Progenitor cell of endocrine pancreas (in vitro differentiated cells): ENCODE measurements around the gene TMSB4X. TPM values are rescaled to one million over a fixed set of nuclear protein-coding genes. Genes with fewer than 3 reads are reported as not detected.
"Not testable (repeated sequence)": the region's sequence is repeated elsewhere in the genome, so short reads cannot be mapped to it uniquely, and the experiment has no call there.

Experiments
- DNase-seq: peaks from one replicate; pipeline ENCODE4 v3.0.0; 2021; ENCODE audit warnings: low spot score; ENCODE audit not compliant: unreplicated experiment
- H3K27ac Mint-ChIP-seq: 2 replicates; pipeline ENCODE4 v1.8.0; 2021; ENCODE audit warnings: mild to moderate bottlenecking, moderate library complexity, mixed read lengths
- H3K27me3 Mint-ChIP-seq: 2 replicates; pipeline ENCODE4 v1.8.0; 2021; ENCODE audit warnings: mixed read lengths
- H3K36me3 Mint-ChIP-seq: 2 replicates; pipeline ENCODE4 v1.8.0; 2022; ENCODE audit warnings: mixed read lengths; ENCODE audit not compliant: insufficient read depth
- H3K4me1 Mint-ChIP-seq: 2 replicates; pipeline ENCODE4 v1.8.0; 2021; ENCODE audit warnings: low read depth, mixed read lengths
- H3K4me3 Mint-ChIP-seq: 2 replicates; pipeline ENCODE4 v1.8.0; 2021; ENCODE audit warnings: low read depth, mild to moderate bottlenecking, moderate library complexity, mixed read lengths
- H3K9me3 Mint-ChIP-seq: 2 replicates; pipeline ENCODE4 v1.8.0; 2021; ENCODE audit warnings: low read depth, mixed read lengths
- total RNA-seq: library from RNA; stranded (reverse); gene quantifications from 2 replicates; pipeline ENCODE4 v1.2.1, GENCODE V29; 2021
- TF ChIP-seq, protein P1 (sequence below): fragments of 200-600 bp; sonication (generic); IDR thresholded peaks from one replicate; pipeline ENCODE4 v1.5.0; 2021; ENCODE audit warnings: antibody characterized with exemption, mild to moderate bottlenecking; ENCODE audit not compliant: unreplicated experiment

TMSB4X gene
- total RNA-seq, 1 donor from 2014 or later: 1,699 TPM

DNA sequence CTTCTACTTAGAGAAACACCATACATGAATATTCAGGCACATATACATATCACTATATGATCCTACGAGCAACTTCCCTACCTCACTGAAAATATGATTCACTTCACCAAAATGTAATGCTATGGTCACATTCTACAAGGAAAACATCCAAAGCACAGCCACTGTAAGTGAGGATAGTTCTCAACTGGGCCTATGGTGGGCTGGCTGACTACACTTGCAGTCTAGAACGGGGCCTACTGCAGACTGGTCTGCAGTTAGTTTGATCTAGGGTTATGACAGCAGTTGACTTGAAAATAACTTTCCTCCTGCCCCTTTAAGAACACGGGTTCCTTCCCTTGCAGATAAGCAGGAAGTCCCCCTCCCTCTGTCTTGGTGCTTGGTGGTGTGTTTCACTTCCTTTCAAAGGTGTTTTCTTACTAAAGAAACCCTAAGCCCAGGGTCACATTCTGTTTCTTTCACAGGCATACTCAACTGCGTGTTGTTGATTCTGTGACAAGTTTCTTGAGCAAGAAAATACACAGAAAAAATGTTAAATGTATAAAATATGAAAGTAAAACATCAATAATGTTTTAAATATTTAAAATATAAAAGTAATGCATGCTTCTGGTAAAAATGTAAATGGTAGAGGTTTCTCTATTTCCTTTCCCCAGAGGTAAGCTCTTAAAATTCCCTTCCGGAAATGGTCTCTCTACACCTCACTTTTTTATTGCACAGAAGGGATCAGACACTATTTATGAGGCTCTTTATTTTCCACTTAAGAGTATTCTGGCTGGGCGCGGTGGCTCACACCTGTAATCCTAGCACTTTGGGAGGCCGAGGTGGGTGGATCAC is 18.0 kb upstream of the TMSB4X start:
- peaks cover 2% of the 10 kb centered on the region for H3K4me1 Mint-ChIP-seq
- TF ChIP-seq, protein P1, sequence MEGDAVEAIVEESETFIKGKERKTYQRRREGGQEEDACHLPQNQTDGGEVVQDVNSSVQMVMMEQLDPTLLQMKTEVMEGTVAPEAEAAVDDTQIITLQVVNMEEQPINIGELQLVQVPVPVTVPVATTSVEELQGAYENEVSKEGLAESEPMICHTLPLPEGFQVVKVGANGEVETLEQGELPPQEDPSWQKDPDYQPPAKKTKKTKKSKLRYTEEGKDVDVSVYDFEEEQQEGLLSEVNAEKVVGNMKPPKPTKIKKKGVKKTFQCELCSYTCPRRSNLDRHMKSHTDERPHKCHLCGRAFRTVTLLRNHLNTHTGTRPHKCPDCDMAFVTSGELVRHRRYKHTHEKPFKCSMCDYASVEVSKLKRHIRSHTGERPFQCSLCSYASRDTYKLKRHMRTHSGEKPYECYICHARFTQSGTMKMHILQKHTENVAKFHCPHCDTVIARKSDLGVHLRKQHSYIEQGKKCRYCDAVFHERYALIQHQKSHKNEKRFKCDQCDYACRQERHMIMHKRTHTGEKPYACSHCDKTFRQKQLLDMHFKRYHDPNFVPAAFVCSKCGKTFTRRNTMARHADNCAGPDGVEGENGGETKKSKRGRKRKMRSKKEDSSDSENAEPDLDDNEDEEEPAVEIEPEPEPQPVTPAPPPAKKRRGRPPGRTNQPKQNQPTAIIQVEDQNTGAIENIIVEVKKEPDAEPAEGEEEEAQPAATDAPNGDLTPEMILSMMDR: no peak
- no peaks in the 10 kb centered on the region for H3K27me3 Mint-ChIP-seq
- H3K36me3 Mint-ChIP-seq: no peaks in the 10 kb centered on the region
- DNase-seq: no peak
- H3K27ac Mint-ChIP-seq: no peak overlapping the region
- no peak overlapping the region for H3K4me3 Mint-ChIP-seq
- H3K9me3 Mint-ChIP-seq: peaks cover 20% of the 10 kb centered on the region

DNA sequence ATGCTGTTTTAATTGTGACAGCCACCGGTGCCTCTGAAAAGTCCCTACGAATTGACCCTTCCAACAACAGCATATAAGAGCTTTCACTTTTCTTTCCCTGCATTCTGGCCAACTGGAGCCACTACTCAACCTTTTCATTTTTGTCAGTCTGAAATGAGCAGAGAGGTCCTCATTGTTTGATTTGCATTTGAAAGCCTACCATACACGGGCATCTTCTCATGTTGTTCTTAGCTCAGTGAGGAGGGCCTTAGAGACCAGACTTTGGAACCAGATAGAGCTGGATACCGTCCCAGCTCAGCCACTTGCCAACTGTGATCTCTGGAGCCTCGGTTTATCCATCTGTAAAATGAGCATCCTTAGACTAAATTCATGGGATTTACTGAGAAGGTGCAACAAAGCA is 16.9 kb upstream of the TMSB4X start:
- Mint-ChIP-seq H3K36me3 (no peaks in the 10 kb centered on the region), H3K4me1 (peaks cover 2% of the 10 kb centered on the region), H3K4me3 (no peak overlapping the region), H3K9me3 (peaks cover 20% of the 10 kb centered on the region), H3K27me3 (no peaks in the 10 kb centered on the region), H3K27ac (no peak overlapping the region)
- no peak for DNase-seq
- TF ChIP-seq, protein P1: no peak

DNA sequence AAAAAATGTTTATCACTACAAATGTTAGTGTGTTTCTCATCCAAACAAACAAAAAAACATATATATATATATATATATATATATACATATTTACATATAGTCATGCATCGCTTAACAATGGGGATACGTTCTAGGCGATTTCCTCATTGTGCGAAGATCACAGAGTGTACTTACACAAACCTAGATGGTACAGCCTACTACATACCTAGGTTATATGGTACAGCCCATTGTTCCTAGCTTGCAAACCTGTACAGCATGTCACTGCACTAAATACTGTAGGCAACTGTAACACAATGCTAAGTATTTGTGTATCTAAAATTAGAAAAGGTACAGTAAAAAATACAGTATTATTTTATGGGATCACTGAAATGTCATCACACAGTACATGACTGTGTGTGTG is 16.4 kb upstream of the TMSB4X start:
- H3K27ac Mint-ChIP-seq: no peak overlapping the region
- peaks cover 20% of the 10 kb centered on the region for H3K9me3 Mint-ChIP-seq
- peaks cover 2% of the 10 kb centered on the region for H3K4me1 Mint-ChIP-seq
- TF ChIP-seq, protein P1: no peak
- DNase-seq: no peak
- no peaks in the 10 kb centered on the region for H3K36me3 Mint-ChIP-seq
- H3K4me3 Mint-ChIP-seq: no peak overlapping the region
- no peaks in the 10 kb centered on the region for H3K27me3 Mint-ChIP-seq

DNA sequence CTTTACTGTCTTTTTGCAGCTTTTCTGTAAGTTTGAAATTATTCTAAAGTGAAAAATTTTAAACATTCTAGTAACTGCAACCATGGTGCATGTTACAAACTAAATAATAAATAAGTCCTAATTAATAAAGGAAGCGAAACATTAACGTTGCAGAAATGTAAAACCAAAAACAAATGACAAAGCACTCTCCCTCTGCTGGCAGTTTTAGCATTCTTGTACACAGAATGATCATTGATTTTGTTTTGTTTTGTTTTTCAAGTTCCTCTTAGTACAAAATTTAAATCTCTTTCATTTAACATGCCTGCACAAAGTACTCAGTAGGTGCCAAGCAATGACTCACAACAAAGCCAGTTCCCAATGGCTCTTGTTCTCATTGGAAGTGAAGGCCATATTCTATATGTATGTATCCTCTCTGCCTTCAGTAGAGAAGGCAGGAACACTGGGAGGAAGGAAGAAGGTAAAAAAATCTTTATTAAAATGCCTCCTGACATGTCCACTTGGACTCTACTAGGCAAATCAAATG is 13.7 kb upstream of the TMSB4X start:
- H3K27ac Mint-ChIP-seq: no peak overlapping the region
- TF ChIP-seq, protein P1: no peak
- peaks cover 2% of the 10 kb centered on the region for H3K4me1 Mint-ChIP-seq
- no peaks in the 10 kb centered on the region for H3K27me3 Mint-ChIP-seq
- no peak overlapping the region for H3K4me3 Mint-ChIP-seq
- peaks cover 1% of the 10 kb centered on the region for H3K36me3 Mint-ChIP-seq
- no peak for DNase-seq
- peaks cover 24% of the 10 kb centered on the region for H3K9me3 Mint-ChIP-seq

DNA sequence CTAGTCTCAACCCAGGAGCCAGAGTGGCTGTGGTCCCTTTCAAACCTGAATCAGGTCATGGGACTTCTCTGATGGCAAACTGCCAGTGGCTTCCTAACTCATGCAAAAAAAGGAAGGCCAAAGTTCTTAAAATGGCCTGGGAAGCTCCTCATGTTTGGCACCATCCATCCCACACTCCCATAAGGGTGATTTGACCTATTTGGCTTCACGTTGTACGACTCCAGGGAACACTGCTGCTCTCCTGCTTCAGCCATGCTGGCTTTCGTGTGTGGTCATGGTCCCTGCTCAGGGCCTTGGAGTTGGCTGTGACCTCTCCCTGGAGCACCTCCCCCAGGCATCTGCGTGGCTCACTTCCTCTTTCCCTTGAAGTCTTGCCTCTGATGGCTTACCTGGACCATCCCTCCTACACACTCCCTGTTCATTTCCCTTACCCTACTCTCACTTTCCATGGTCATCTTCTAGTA is 12.8 kb upstream of the TMSB4X start:
- H3K4me3 Mint-ChIP-seq: no peak overlapping the region
- H3K36me3 Mint-ChIP-seq: peaks cover 1% of the 10 kb centered on the region
- H3K9me3 Mint-ChIP-seq: peaks cover 29% of the 10 kb centered on the region
- H3K27ac Mint-ChIP-seq: no peak overlapping the region
- DNase-seq: no peak
- TF ChIP-seq, protein P1: no peak
- no peaks in the 10 kb centered on the region for H3K4me1 Mint-ChIP-seq
- H3K27me3 Mint-ChIP-seq: no peaks in the 10 kb centered on the region

DNA sequence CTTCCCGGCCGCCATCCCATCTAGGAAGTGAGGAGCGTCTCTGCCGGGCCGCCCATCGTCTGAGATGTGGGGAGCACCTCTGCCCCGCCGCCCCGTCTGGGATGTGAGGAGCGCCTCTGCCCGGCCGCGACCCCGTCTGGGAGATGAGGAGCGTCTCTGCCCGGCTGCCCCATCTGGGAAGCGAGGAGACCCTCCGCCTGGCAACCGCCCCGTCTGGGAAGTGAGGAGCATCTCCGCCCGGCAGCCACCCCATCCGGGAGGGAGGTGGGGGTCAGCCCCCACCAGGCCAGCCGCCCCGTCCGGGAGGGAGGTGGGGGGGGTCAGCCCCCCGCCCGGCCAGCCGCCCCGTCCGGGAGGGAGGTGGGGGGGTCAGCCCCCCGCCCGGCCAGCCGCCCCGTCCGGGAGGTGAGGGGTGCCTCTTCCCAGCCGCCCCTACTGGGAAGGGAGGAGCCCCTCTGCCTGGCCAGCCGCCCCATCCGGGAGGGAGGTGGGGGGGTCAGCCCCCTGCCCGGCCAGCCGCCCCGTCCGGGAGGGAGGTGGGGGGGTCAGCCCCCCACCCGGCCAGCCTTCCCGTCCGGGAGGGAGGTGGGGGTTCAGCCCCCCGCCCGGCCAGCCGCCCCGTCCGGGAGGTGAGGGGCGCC is 11.6 kb upstream of the TMSB4X start:
- H3K9me3 Mint-ChIP-seq: peaks cover 28% of the 10 kb centered on the region
- H3K27ac Mint-ChIP-seq, H3K36me3 Mint-ChIP-seq, DNase-seq, H3K27me3 Mint-ChIP-seq, H3K4me1 Mint-ChIP-seq, H3K4me3 Mint-ChIP-seq: not testable (repeated sequence)
